Keratinocyte (primary cell): ENCODE measurements around the gene ALG5. TPM values are rescaled to one million over a fixed set of nuclear protein-coding genes. Genes with fewer than 3 reads are reported as not detected.

Source experiments
- DNase-seq: peaks from one replicate; pipeline ENCODE4 v3.0.0-alpha.2; 2011; ENCODE audit warnings: low read depth, missing footprints, low spot score
- FAIRE-seq: peaks from 2 replicates; lab custom pipeline; 2011; peaks lifted over from hg19 to GRCh38; lab: Jason Lieb, UNC
- H2AFZ ChIP-seq: 2 replicates; pipeline ENCODE4 v1.6.0; 2012; ENCODE audit warnings: low read length, control low read depth, inconsistent platforms; ENCODE audit not compliant: control insufficient read depth
- H3K27ac ChIP-seq: 2 replicates; pipeline ENCODE4 v1.5.1; 2011; ENCODE audit warnings: low read length; ENCODE audit not compliant: control insufficient read depth, insufficient read depth
- H3K27me3 ChIP-seq: 3 replicates; pipeline ENCODE4 v1.6.0; 2011; ENCODE audit warnings: low read length; ENCODE audit not compliant: control insufficient read depth, insufficient read depth; ENCODE audit errors: extremely low read depth
- H3K36me3 ChIP-seq, 2 experiments: 2 replicates in 1 of 2; 3 replicates in 1 of 2; pipeline ENCODE4 v1.5.1; 2011; ENCODE audit warnings: low read length in 2 of 2, mild to moderate bottlenecking in 1 of 2; ENCODE audit not compliant: control insufficient read depth in 2 of 2, insufficient read depth in 2 of 2; ENCODE audit errors: extremely low read depth in 1 of 2
- H3K4me1 ChIP-seq: 3 replicates; pipeline ENCODE4 v1.5.1; 2011; ENCODE audit warnings: low read length; ENCODE audit not compliant: control insufficient read depth, insufficient read depth; ENCODE audit errors: extremely low read depth
- H3K4me2 ChIP-seq: 3 replicates; pipeline ENCODE4 v1.6.0; 2011; ENCODE audit warnings: low read depth, low read length; ENCODE audit not compliant: control insufficient read depth, insufficient read depth; ENCODE audit errors: extremely low read depth
- H3K4me3 ChIP-seq, 3 experiments: fragments of 200-600 bp in 1 of 3; sonication (generic) in 1 of 3; 2 replicates in 2 of 3; 3 replicates in 1 of 3; pipeline ENCODE4 v1.5.1; 2011 to 2016; ENCODE audit warnings: low read length in 3 of 3, mild to moderate bottlenecking in 3 of 3, control low read depth in 2 of 3, inconsistent platforms in 1 of 3, low read depth in 1 of 3, mixed read lengths in 1 of 3, mixed run types in 1 of 3, moderate library complexity in 1 of 3; ENCODE audit not compliant: control insufficient read depth in 2 of 3, insufficient read depth in 2 of 3; ENCODE audit errors: extremely low read depth in 1 of 3
- H3K79me2 ChIP-seq: 2 replicates; pipeline ENCODE4 v1.6.0; 2012; ENCODE audit warnings: low read length; ENCODE audit not compliant: control insufficient read depth, insufficient read depth
- H3K9ac ChIP-seq: 3 replicates; pipeline ENCODE4 v1.6.0; 2011; ENCODE audit warnings: low read length; ENCODE audit not compliant: control insufficient read depth, insufficient read depth; ENCODE audit errors: extremely low read depth
- H3K9me1 ChIP-seq: 3 replicates; pipeline ENCODE4 v1.6.0; 2011; ENCODE audit warnings: low read length; ENCODE audit not compliant: control insufficient read depth, insufficient read depth; ENCODE audit errors: extremely low read depth
- H3K9me3 ChIP-seq: 2 replicates; pipeline ENCODE4 v1.5.1; 2012; ENCODE audit warnings: low read depth, low read length; ENCODE audit not compliant: control insufficient read depth
- H4K20me1 ChIP-seq: 3 replicates; pipeline ENCODE4 v1.6.0; 2011; ENCODE audit warnings: low read length; ENCODE audit not compliant: control insufficient read depth, insufficient read depth; ENCODE audit errors: extremely low read depth
- EZH2 ChIP-seq: IDR thresholded peaks from one replicate; pipeline ENCODE4 v1.6.1; 2012; ENCODE audit warnings: inconsistent platforms, mild to moderate bottlenecking, low read length, moderate library complexity
- dilution Hi-C: fragments of 300-500 bp; cut with MboI; formaldehyde crosslinking; loops from one replicate; pipeline ENCODE4 v1.7.0; 2020; ENCODE audit warnings: low sequenced_read_pairs; ENCODE audit not compliant: extremely low pct_ligation_motif_present
- polyA plus RNA-seq, 5 experiments: library from polyadenylated mRNA; depleted of rRNA in 3 of 5; stranded (reverse) in 3 of 5; stranded (forward) in 1 of 5; unstranded in 1 of 5; fragments of >200 nt; gene quantifications; 1 replicate in 1 of 5; 2 replicates in 3 of 5; 3 replicates in 1 of 5; pipeline versions ENCODE4 v1.2.1 to v1.2.3, GENCODE V29; 2011 to 2012; ENCODE audit warnings: missing spikeins in 2 of 5, low read depth in 1 of 5, low replicate concordance in 1 of 5
- TF ChIP-seq, protein P1 (sequence below), 3 experiments: IDR thresholded peaks in 1 of 3; conservative IDR thresholded peaks in 1 of 3; optimal IDR thresholded peaks in 1 of 3; 2 replicates in 2 of 3; 3 replicates in 1 of 3; pipeline versions ENCODE3 to v1.5.1; 2011; ENCODE audit warnings: low read length in 3 of 3, mild to moderate bottlenecking in 3 of 3, moderate library complexity in 2 of 3, control low read depth in 1 of 3, inconsistent platforms in 1 of 3; ENCODE audit not compliant: insufficient read depth in 2 of 3; ENCODE audit errors: extremely low read depth in 1 of 3

The ALG5 gene
- polyA plus RNA-seq, 1 donor (not counting 4 experiments of a cell fraction or from before 2014, with no cell fraction given): 63.9 TPM

DNA sequence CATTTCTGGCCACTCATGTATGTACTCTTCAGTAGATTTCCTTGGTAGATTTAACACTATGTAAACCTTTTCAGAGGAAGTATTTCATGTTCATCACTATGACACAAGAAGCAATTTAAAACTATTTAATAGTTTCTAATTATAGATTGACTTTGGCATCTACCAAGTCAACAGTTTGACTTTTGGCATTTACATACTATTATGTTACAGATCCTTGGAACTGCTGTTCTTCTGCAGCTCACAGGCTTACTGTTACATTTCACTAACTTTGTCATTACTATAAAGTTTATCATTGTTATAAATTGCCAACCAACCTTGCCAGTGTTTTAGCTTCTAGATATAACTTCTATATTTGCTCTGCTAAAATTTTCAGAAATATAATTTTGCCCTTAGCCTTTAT lies 41.6 kb upstream of the ALG5 start:
- DNase-seq: no peak
- Histone ChIP-seq H3K36me3 (peaks cover 16 to 27% of the 10 kb centered on the region in 2 experiments), H4K20me1 (no peaks in the 10 kb centered on the region), H3K79me2 (no peaks in the 10 kb centered on the region), H3K9me1 (no peaks in the 10 kb centered on the region), H2AFZ (no peak overlapping the region), H3K4me3 (no peak overlapping the region), H3K9ac (no peak overlapping the region), H3K9me3 (no peaks in the 10 kb centered on the region), H3K27ac (no peak overlapping the region), H3K4me2 (no peak overlapping the region), H3K4me1 (no peaks in the 10 kb centered on the region), H3K27me3 (no peaks in the 10 kb centered on the region)
- dilution Hi-C loops: no loop called here
- no peak for FAIRE-seq
- TF ChIP-seq, protein P1, sequence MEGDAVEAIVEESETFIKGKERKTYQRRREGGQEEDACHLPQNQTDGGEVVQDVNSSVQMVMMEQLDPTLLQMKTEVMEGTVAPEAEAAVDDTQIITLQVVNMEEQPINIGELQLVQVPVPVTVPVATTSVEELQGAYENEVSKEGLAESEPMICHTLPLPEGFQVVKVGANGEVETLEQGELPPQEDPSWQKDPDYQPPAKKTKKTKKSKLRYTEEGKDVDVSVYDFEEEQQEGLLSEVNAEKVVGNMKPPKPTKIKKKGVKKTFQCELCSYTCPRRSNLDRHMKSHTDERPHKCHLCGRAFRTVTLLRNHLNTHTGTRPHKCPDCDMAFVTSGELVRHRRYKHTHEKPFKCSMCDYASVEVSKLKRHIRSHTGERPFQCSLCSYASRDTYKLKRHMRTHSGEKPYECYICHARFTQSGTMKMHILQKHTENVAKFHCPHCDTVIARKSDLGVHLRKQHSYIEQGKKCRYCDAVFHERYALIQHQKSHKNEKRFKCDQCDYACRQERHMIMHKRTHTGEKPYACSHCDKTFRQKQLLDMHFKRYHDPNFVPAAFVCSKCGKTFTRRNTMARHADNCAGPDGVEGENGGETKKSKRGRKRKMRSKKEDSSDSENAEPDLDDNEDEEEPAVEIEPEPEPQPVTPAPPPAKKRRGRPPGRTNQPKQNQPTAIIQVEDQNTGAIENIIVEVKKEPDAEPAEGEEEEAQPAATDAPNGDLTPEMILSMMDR (optimal IDR thresholded peaks at IDR 0.05 in 1 of 3, IDR thresholded peaks at IDR 0.05 in 1 of 3, conservative IDR thresholded peaks at IDR 0.05 in 1 of 3; ENCODE audit: extremely low read depth in 1 of 3, insufficient read depth in 2 of 3, low read length in 3 of 3): no peak
- no peak for TF ChIP-seq EZH2

DNA sequence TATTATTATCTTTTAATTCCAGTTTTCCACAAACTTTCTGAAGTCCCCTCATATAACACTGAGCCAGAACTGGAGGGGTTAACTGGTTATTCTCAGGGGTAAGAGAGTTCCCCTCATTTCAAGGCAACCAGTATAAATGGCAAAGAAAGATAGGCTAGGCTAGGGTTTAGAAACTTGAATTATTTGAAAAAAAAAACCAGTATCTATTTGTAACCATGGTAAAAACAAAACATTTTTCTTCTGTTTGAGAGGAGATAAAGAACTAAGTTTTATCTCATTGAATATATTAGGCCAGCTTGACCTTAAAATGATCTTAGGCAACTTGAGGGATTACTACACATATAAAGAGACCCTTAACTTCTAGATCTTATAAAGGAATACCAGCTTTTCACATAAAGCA lies 40.8 kb upstream of the ALG5 start:
- dilution Hi-C loops: no loop called here
- Histone ChIP-seq H2AFZ (no peak overlapping the region), H3K4me1 (no peaks in the 10 kb centered on the region), H3K36me3 (peaks cover 14 to 24% of the 10 kb centered on the region in 2 experiments), H3K27ac (no peak overlapping the region), H3K9ac (no peak overlapping the region), H3K27me3 (no peaks in the 10 kb centered on the region), H3K79me2 (no peaks in the 10 kb centered on the region), H4K20me1 (no peaks in the 10 kb centered on the region), H3K9me3 (no peaks in the 10 kb centered on the region), H3K4me3 (no peak overlapping the region), H3K4me2 (no peak overlapping the region), H3K9me1 (no peaks in the 10 kb centered on the region)
- FAIRE-seq (no peak), DNase-seq (no peak)
- TF ChIP-seq, protein P1 (optimal IDR thresholded peaks at IDR 0.05 in 1 of 3, IDR thresholded peaks at IDR 0.05 in 1 of 3, conservative IDR thresholded peaks at IDR 0.05 in 1 of 3; ENCODE audit: extremely low read depth in 1 of 3, insufficient read depth in 2 of 3, low read length in 3 of 3): no peak
- no peak for TF ChIP-seq EZH2
